Ovary (tissue), 9 donors: Measurements from ENCODE around the gene COL5A1. TPM values are rescaled to one million over a fixed set of nuclear protein-coding genes. Genes with fewer than 3 reads are reported as not detected.

Experiments
- DNase-seq, 5 donors: peaks; one replicate each; pipeline ENCODE4 v3.0.0-alpha.2; 2019 to 2020
- H3K27ac ChIP-seq, 2 donors: fragments of 200-600 bp; one replicate each; pipeline versions ENCODE4 v1.5.1 to v1.8.0; 2019 to 2022
- H3K27me3 ChIP-seq: fragments of 200-600 bp; one replicate; pipeline ENCODE4 v1.8.0; 2022
- H3K36me3 ChIP-seq: fragments of 200-600 bp; sonication (generic); one replicate; pipeline ENCODE4 v1.5.1; 2019
- H3K4me1 ChIP-seq: one replicate; pipeline ENCODE4 v1.8.1; 2013; ENCODE audit warnings: mild to moderate bottlenecking, moderate library complexity; ENCODE audit not compliant: insufficient read depth
- H3K4me3 ChIP-seq: fragments of 200-600 bp; sonication (generic); one replicate; pipeline ENCODE4 v1.5.1; 2017
- H3K9me3 ChIP-seq, 2 donors: fragments of 200-600 bp in 1 of 2; sonication (generic) in 1 of 2; one replicate each; pipeline versions ENCODE4 v1.5.1 to v1.8.1; 2013 to 2019; ENCODE audit warnings: mild to moderate bottlenecking in 1 of 2, moderate library complexity in 1 of 2
- CTCF ChIP-seq, 3 donors: fragments of 450-650 bp in 2 of 3; fragments of 200-600 bp in 1 of 3; IDR thresholded peaks; one replicate each; pipeline versions ENCODE4 v1.5.1 to v1.8.0; 2016 to 2022; ENCODE audit warnings: antibody characterized with exemption in 3 of 3, mild to moderate bottlenecking in 1 of 3
- EP300 ChIP-seq: sonication (generic); formaldehyde crosslinking; IDR thresholded peaks from one replicate; pipeline ENCODE4 v1.6.1; 2017; ENCODE audit warnings: antibody characterized with exemption
- POLR2A ChIP-seq: fragments of 450-650 bp; IDR thresholded peaks from one replicate; pipeline ENCODE4 v1.6.1; 2017; ENCODE audit warnings: antibody characterized with exemption, mild to moderate bottlenecking, moderate library complexity
- WGBS, 3 donors: extraction: QIAGEN DNeasy Blood & Tissue Kit in 1 of 3; methylation state at CpG; one replicate each; pipeline versions ENCODE4 v1.1.5 to v1.1.7; 2013 to 2017; 5-methylcytosine and 5-hydroxymethylcytosine counted together
- intact Hi-C, 4 donors: fragments of 100-400 bp; cut with DNase I; formaldehyde crosslinking; loops; one replicate each; pipeline versions ENCODE4 v1.11.0 to v1.15.1; 2022 to 2023
- polyA plus RNA-seq, 2 donors: library from polyadenylated mRNA; stranded (reverse); fragments of 200-250 nt in 1 of 2; fragments of 350-450 nt in 1 of 2; fragmentation: Illumina TruSeq in 1 of 2; extraction: RNeasy Lipid Tissue Mini Kit (QIAGEN cat#74804) in 1 of 2; gene quantifications; one replicate each; pipeline ENCODE4 v1.2.3, GENCODE V29; 2013 to 2014
- total RNA-seq, 7 donors: library from RNA; depleted of rRNA in 2 of 7; stranded (reverse); fragments of >200 nt in 2 of 7; fragmentation: NEBNext Ultra II Directional in 3 of 7; extraction: Animal tissue kit (Norgen Biotek cat#: 25700) in 3 of 7; gene quantifications; one replicate each; pipeline versions ENCODE4 v1.1.0 to v1.2.4, GENCODE V29; 2016 to 2023
- donor health status: DM: no; HTN: no; CAD: no; lungs with moderate emphysema.
- donor health status: DM: no; HTN: no; CAD: no.
- donor health status: Bipolar disorder and iron deficiency.
- donor health status: DM: yes; HTN: yes; CAD: no.
- donor health status: DM: no; HTN: no; CAD: no.
- donor health status: DM: yes; HTN: yes; CAD: no.

COL5A1 gene
- total and polyA plus RNA-seq, 9 donors = 28.1 to 117 (median 54.6) TPM

- 76 to 84% (median 78%) methylated on average over 14 of the region's 14 CpGs for WGBS, 3 donors
- peak in 4 of 5 donors; percentile 2 to 26 (median 9) for DNase-seq
- H3K4me1 ChIP-seq = no peaks in the 10 kb centered on the region
These were observed 17.4 kb upstream of the COL5A1 start for GRCh38 chr9:134624137-134624591.

GRCh38 chr9:134624621-134625181 lies 16.9 kb upstream of the COL5A1 start:
- Histone ChIP-seq H3K9me3 (no peaks in the 10 kb centered on the region), H3K4me3 (no peak overlapping the region), H3K4me1 (no peaks in the 10 kb centered on the region), H3K27me3 (no peaks in the 10 kb centered on the region), H3K27ac (no peak overlapping the region), H3K36me3 (no peaks in the 10 kb centered on the region)
- 83 to 91% (median 89%) methylated on average over 7 of the region's 7 CpGs for WGBS, 3 donors
- intact Hi-C loops = no loop called here
- DNase-seq = peak in 3 of 5 donors; percentile 1 to 6 (median 2)
- TF ChIP-seq CTCF (IDR thresholded peaks at IDR 0.05) = no peak
- no peak for TF ChIP-seq EP300
- no peak for TF ChIP-seq POLR2A

More at GRCh38 chr9:134624137-134624591, 17.4 kb upstream of the COL5A1 start:
- Histone ChIP-seq H3K27ac (no peak overlapping the region), H3K9me3 (no peaks in the 10 kb centered on the region), H3K4me3 (no peak overlapping the region), H3K36me3 (no peaks in the 10 kb centered on the region), H3K27me3 (no peaks in the 10 kb centered on the region)
- intact Hi-C loops = no loop called here
- no peak for TF ChIP-seq CTCF (IDR thresholded peaks at IDR 0.05)
- no peak for TF ChIP-seq EP300
- no peak for TF ChIP-seq POLR2A

- 89 to 91% (median 91%) methylated on average over 22 of the region's 22 CpGs for WGBS, 3 donors
- no peak overlapping the region for H3K4me3 ChIP-seq
- H3K36me3 ChIP-seq = no peaks in the 10 kb centered on the region
- no peaks in the 10 kb centered on the region for H3K27me3 ChIP-seq
- no peak for TF ChIP-seq EP300
- no peak for TF ChIP-seq POLR2A
- no peak for TF ChIP-seq CTCF (IDR thresholded peaks at IDR 0.05)
- intact Hi-C loops = no loop called here
- H3K27ac ChIP-seq = no peak overlapping the region
- peak in 4 of 5 donors; percentile 1 to 21 (median 8) for DNase-seq
- no peaks in the 10 kb centered on the region for H3K4me1 ChIP-seq
- no peaks in the 10 kb centered on the region for H3K9me3 ChIP-seq
These were observed 16.1 kb upstream of the COL5A1 start for GRCh38 chr9:134625361-134626068.

- 87 to 90% (median 90%) methylated on average over 7 of the region's 7 CpGs for WGBS, 3 donors
- peak in 3 of 5 donors; percentile 1 to 7 (median 5) for DNase-seq
- H3K9me3 ChIP-seq = no peaks in the 10 kb centered on the region
- TF ChIP-seq CTCF (IDR thresholded peaks at IDR 0.05) (no peak), POLR2A (no peak), EP300 (no peak)
- H3K4me1 ChIP-seq = no peaks in the 10 kb centered on the region
- no peaks in the 10 kb centered on the region for H3K27me3 ChIP-seq
- H3K36me3 ChIP-seq = no peaks in the 10 kb centered on the region
- H3K27ac ChIP-seq = no peak overlapping the region
- intact Hi-C loops = no loop called here
- no peak overlapping the region for H3K4me3 ChIP-seq
These were observed 15.6 kb upstream of the COL5A1 start for GRCh38 chr9:134626069-134626423.
